Omental fat pad (tissue), 4 donors: ENCODE results near the gene IREB2. TPM values are rescaled to one million over a fixed set of nuclear protein-coding genes. Genes with fewer than 3 reads are reported as not detected.
A peak's percentile ranks its signal among the peaks of the same experiment; 100 is the strongest.

Source experiments
- ATAC-seq: fragments of 150-250 bp; one replicate; pipeline ENCODE4 v1.9.1; 2016; ENCODE audit warnings: mild to moderate bottlenecking, moderate library complexity; ENCODE audit not compliant: low FRiP score
- DNase-seq: peaks from one replicate; pipeline ENCODE4 v3.0.0-alpha.2; 2019; ENCODE audit warnings: low spot score
- CTCF ChIP-seq, 3 donors: fragments of 450-650 bp; IDR thresholded peaks; one replicate each; pipeline ENCODE4 v1.5.1; 2016 to 2017; ENCODE audit warnings: antibody characterized with exemption in 3 of 3, mild to moderate bottlenecking in 3 of 3, moderate library complexity in 2 of 3
- total RNA-seq, 4 donors: library from RNA; depleted of rRNA; stranded (reverse); fragments of >200 nt; gene quantifications; one replicate each; pipeline ENCODE4 v1.1.0, GENCODE V29; 2016

IREB2 gene
- total RNA-seq, 4 donors from 2014 or later: 24.0 to 46.5 (median 33.2) TPM

GRCh38 chr15:78444255-78444654 lies 6.2 kb downstream of the IREB2 start:
- peak; percentile 38 for ATAC-seq
- DNase-seq: no peak
- no peak for TF ChIP-seq CTCF (IDR thresholded peaks at IDR 0.05)

DNA sequence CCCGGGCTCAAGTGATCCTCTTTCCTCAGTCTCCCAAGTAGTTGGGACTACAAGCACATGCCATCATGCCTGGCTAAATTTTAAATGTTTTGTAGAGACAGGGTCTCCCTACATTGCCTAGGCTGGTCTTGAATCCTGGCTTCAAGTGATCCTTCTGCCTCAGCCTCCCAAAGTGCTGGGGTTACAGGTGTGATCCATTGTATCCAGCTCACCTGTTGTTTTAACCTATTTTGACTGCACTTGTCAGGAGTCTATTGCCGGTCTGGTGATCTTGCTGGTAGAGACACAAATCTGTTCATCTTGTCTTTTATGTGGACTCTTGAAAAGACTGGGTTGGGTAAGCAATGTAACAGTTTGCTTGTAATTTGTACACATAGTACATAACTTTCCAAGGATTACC lies 7.9 kb downstream of the IREB2 start:
- ATAC-seq: no peak
- no peak for DNase-seq
- TF ChIP-seq CTCF (IDR thresholded peaks at IDR 0.05): no peak

GRCh38 chr15:78446551-78446950 lies 8.5 kb downstream of the IREB2 start:
- no peak for ATAC-seq
- no peak for DNase-seq
- no peak for TF ChIP-seq CTCF (IDR thresholded peaks at IDR 0.05)

- DNase-seq: no peak
- TF ChIP-seq CTCF (IDR thresholded peaks at IDR 0.05): no peak
- no peak for ATAC-seq
Observed at GRCh38 chr15:78448441-78449219, 10.6 kb downstream of the IREB2 start.

DNA sequence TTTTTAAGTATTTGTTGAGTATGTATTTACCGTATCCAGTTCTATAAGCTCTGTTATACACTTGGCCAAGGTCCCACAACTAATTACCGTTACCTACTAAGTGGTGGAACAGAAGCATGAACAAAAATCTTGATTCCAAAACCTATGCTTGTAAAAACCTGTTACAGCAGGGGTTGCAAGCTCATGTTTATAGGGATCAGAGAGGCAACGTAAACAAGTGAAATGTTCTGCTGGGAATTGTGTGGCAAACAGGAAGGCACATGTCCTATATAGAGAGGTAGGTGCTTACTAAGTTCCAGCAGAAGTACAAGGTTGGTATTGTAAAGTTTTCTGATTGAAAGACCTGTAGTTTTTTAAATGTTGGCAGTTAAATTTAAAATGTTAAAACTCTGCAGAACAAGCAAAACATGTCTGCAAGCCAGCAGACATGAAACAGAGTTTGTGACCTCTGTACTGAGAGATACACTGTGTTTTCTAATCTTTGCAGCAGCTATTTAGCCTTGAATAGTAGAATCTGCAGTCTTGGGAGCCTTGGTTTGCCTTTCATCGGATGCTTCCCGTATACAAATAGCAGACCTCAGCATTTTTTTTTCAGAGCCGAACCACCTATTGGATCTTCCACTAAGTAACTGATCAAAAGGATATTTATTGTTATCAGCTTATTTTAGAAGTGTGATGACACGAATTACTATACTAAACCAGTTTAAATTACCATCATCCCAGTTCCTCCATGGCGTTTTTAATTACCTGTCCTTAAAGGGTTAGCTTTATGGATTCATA lies 11.4 kb downstream of the IREB2 start:
- ATAC-seq: no peak
- no peak for DNase-seq
- no peak for TF ChIP-seq CTCF (IDR thresholded peaks at IDR 0.05)

DNA sequence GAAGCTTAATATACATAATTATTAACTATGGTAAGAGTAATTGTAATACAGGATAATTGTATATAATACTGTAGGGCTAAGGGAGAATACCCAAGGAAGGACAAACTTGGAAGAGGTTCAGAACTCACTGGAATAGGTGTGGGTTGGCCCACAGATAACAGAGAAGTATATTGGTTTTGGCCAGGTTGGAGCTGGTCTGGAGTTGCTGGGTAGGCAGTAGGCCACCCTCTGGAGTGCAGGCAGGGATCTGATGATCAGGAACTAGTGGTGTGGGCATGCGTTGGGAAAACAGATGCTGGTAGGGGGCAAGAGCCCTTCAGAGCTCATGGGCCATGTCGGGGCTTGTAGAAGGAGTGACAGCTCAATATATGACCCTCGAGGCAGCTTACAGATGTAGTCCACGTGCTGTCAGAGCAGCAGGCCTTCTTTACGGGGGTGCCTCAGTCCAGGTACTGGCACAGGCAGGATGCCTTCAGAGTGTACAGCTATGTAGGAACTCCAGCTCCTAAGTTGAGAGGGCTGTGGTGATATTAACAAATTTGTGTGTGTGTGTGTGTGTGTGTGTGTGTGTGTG lies 12.4 kb downstream of the IREB2 start:
- DNase-seq (no peak), ATAC-seq (peak; percentile 24)

More for the DNA sequence above, 12.4 kb downstream of the IREB2 start:
- TF ChIP-seq CTCF (IDR thresholded peaks at IDR 0.05): no peak
